ENCODE data around the gene THAP12. TPM values are rescaled to one million over a fixed set of nuclear protein-coding genes. Genes with fewer than 3 reads are reported as not detected.

THAP12 gene
- total and polyA plus RNA-seq, 2 of the 13 experiments (the other 11 are each of a cell fraction or from before 2014, with no cell fraction given) = 18.8 to 51.3 TPM

DNA sequence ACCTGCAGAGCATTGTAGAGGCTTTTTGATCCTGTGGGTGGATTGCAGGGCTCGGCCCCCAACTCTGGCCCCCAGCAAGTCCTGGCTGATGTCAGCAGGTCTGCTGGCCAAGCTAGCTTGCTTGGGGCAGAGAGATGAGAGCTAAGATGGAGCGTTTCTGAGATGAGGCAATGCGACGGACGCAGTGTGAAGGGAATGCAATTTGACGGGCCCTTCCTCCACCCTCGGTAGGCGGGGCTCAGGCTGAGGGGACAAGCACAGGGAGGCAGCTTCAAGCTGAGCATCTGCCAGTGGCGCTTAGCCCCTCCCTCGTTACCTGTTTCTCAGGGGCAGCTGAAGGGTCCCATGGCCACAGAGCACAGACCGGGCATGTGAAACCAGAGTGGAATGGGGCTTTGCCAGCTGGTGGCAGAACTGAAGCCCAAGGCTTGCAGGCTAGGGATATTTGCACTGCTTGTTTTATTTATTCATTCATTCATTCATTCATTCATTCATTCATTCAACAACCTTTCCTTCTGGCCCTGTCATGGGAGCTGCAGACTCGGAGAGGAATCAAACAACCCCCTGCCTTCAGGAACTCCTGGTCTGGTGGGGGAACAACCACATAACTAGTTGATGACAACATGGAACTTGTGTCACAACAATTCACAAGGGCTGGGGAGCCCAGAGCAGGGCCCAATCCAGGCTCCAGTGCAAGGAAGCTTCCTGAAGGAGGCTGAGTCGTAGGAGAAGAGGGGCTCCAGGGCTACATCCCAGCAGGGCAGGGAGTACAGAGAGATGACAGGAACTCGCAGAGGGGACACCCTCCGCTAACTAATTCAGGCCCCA, 66.8 kb downstream of the THAP12 start:
- Histone ChIP-seq H4K20me1 (ENCODE audit: insufficient read depth, low read length) (no peaks in the 10 kb centered on the region; the same call in 1 of the 2 replicates), H3K27ac (ENCODE audit: extremely low read length, insufficient read depth, low read length) (no peak overlapping the region), H3K79me2 (ENCODE audit: insufficient read depth, low read length) (no peaks in the 10 kb centered on the region), H3K4me2 (ENCODE audit: low read depth, low read length) (no peak overlapping the region), H3K4me1 (ENCODE audit: insufficient read depth, low read length) (peaks cover 13% of the 10 kb centered on the region), H3K36me3 (replicated peaks in 1 of 2; ENCODE audit: control insufficient read depth in 1 of 2, insufficient read depth in 2 of 2, low read length in 2 of 2) (no peaks in the 10 kb centered on the region), H3K9me3 (ENCODE audit: low read length) (no peaks in the 10 kb centered on the region), H3K9ac (ENCODE audit: insufficient read depth, low read depth, low read length) (no peak overlapping the region), H3K27me3 (ENCODE audit: control insufficient read depth in 1 of 2, insufficient read depth in 2 of 2, low read length in 2 of 2) (peaks cover 5 to 45% of the 10 kb centered on the region in 2 experiments; a peak in 4 of 5 replicates), H3K4me3 (replicated peaks in 1 of 3; ENCODE audit: insufficient read depth in 1 of 3, low read depth in 2 of 3, low read length in 3 of 3) (no peak overlapping the region), H2AFZ (ENCODE audit: low read length) (no peak overlapping the region)
- DNase-seq (ENCODE audit: low spot score) (no peak), ATAC-seq (no peak), FAIRE-seq (no peak)
- BruUV-seq (replicated peaks) = no TSS peak
- 56% methylated on average over 8 of the region's 15 CpGs for WGBS (ENCODE audit: low lambda C conversion rate)
- in situ Hi-C loops (cut with HindIII; ENCODE audit: extremely low pct_ligation_motif_present, low pct_unique_long_range_greater_than_20kb) = no loop called here
- ChIA-PET CTCF (ENCODE audit: low intra/inter-chr PET ratio, low total read pairs) (no interaction called here), POLR2A (no interaction called here)
- intact Hi-C loops (cut with micrococcal nuclease; ENCODE audit: unreplicated experiment) = no loop called here
- TF ChIP-seq, protein P1, sequence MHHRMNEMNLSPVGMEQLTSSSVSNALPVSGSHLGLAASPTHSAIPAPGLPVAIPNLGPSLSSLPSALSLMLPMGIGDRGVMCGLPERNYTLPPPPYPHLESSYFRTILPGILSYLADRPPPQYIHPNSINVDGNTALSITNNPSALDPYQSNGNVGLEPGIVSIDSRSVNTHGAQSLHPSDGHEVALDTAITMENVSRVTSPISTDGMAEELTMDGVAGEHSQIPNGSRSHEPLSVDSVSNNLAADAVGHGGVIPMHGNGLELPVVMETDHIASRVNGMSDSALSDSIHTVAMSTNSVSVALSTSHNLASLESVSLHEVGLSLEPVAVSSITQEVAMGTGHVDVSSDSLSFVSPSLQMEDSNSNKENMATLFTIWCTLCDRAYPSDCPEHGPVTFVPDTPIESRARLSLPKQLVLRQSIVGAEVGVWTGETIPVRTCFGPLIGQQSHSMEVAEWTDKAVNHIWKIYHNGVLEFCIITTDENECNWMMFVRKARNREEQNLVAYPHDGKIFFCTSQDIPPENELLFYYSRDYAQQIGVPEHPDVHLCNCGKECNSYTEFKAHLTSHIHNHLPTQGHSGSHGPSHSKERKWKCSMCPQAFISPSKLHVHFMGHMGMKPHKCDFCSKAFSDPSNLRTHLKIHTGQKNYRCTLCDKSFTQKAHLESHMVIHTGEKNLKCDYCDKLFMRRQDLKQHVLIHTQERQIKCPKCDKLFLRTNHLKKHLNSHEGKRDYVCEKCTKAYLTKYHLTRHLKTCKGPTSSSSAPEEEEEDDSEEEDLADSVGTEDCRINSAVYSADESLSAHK (CRISPR knock-in tag; IDR thresholded peaks at IDR 0.05; ENCODE audit: borderline replicate concordance) = no peak
- TF ChIP-seq TGIF2 (CRISPR knock-in tag; IDR thresholded peaks at IDR 0.05) = no peak
- no peak for TF ChIP-seq HOXA5 (CRISPR knock-in tag; IDR thresholded peaks at IDR 0.05)
- no peak for TF ChIP-seq POLR2AphosphoS5 (IDR thresholded peaks at IDR 0.05; ENCODE audit: low read depth, low read length)
- TF ChIP-seq GZF1 (CRISPR knock-in tag; IDR thresholded peaks at IDR 0.05) = no peak
- no peak for TF ChIP-seq ZNF101 (CRISPR knock-in tag; IDR thresholded peaks at IDR 0.05; ENCODE audit: borderline replicate concordance, low read depth)
- TF ChIP-seq, protein P2, sequence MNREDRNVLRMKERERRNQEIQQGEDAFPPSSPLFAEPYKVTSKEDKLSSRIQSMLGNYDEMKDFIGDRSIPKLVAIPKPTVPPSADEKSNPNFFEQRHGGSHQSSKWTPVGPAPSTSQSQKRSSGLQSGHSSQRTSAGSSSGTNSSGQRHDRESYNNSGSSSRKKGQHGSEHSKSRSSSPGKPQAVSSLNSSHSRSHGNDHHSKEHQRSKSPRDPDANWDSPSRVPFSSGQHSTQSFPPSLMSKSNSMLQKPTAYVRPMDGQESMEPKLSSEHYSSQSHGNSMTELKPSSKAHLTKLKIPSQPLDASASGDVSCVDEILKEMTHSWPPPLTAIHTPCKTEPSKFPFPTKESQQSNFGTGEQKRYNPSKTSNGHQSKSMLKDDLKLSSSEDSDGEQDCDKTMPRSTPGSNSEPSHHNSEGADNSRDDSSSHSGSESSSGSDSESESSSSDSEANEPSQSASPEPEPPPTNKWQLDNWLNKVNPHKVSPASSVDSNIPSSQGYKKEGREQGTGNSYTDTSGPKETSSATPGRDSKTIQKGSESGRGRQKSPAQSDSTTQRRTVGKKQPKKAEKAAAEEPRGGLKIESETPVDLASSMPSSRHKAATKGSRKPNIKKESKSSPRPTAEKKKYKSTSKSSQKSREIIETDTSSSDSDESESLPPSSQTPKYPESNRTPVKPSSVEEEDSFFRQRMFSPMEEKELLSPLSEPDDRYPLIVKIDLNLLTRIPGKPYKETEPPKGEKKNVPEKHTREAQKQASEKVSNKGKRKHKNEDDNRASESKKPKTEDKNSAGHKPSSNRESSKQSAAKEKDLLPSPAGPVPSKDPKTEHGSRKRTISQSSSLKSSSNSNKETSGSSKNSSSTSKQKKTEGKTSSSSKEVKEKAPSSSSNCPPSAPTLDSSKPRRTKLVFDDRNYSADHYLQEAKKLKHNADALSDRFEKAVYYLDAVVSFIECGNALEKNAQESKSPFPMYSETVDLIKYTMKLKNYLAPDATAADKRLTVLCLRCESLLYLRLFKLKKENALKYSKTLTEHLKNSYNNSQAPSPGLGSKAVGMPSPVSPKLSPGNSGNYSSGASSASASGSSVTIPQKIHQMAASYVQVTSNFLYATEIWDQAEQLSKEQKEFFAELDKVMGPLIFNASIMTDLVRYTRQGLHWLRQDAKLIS (CRISPR knock-in tag; IDR thresholded peaks at IDR 0.05) = no peak
- TF ChIP-seq ZNF124 (CRISPR knock-in tag; IDR thresholded peaks at IDR 0.05) = no peak
- no peak for TF ChIP-seq ZNF562 (CRISPR knock-in tag; IDR thresholded peaks at IDR 0.05; ENCODE audit: borderline replicate concordance)
- no peak for TF ChIP-seq ZNF264 (CRISPR knock-in tag; IDR thresholded peaks at IDR 0.05)
- TF ChIP-seq ZNF232 (CRISPR knock-in tag; IDR thresholded peaks at IDR 0.05; ENCODE audit: borderline replicate concordance) = no peak
- TF ChIP-seq, protein P3, sequence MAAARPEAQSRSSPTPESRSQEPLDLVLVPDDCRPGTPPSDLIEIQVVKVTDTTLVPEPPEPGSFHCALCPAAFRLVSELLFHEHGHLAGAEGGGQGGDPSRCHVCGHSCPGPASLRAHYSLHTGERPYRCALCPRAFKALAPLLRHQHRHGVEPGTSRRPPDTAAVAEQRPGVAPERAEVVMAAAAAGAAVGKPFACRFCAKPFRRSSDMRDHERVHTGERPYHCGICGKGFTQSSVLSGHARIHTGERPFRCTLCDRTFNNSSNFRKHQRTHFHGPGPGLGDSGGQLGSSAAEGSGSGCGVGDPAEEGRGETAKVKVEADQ (CRISPR knock-in tag; IDR thresholded peaks at IDR 0.05; ENCODE audit: borderline replicate concordance) = no peak
- TF ChIP-seq, protein P4, sequence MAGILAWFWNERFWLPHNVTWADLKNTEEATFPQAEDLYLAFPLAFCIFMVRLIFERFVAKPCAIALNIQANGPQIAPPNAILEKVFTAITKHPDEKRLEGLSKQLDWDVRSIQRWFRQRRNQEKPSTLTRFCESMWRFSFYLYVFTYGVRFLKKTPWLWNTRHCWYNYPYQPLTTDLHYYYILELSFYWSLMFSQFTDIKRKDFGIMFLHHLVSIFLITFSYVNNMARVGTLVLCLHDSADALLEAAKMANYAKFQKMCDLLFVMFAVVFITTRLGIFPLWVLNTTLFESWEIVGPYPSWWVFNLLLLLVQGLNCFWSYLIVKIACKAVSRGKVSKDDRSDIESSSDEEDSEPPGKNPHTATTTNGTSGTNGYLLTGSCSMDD (CRISPR knock-in tag; IDR thresholded peaks at IDR 0.05) = no peak
- TF ChIP-seq, protein P5, sequence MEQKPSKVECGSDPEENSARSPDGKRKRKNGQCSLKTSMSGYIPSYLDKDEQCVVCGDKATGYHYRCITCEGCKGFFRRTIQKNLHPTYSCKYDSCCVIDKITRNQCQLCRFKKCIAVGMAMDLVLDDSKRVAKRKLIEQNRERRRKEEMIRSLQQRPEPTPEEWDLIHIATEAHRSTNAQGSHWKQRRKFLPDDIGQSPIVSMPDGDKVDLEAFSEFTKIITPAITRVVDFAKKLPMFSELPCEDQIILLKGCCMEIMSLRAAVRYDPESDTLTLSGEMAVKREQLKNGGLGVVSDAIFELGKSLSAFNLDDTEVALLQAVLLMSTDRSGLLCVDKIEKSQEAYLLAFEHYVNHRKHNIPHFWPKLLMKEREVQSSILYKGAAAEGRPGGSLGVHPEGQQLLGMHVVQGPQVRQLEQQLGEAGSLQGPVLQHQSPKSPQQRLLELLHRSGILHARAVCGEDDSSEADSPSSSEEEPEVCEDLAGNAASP (CRISPR knock-in tag; IDR thresholded peaks at IDR 0.05; ENCODE audit: borderline replicate concordance) = no peak

Measured in HepG2 (cell line).